H1 (cell line): ENCODE data around the gene RPL41. TPM values are rescaled to one million over a fixed set of nuclear protein-coding genes. Genes with fewer than 3 reads are reported as not detected.

Experiments
- BCL11A ChIP-seq, 2 experiments: IDR thresholded peaks; one replicate each; pipeline ENCODE4 v1.6.1; 2011; ENCODE audit warnings: low read depth in 2 of 2, low read length in 2 of 2, mild to moderate bottlenecking in 2 of 2
- CBX8 ChIP-seq: fragments of 300-800, 300-1000 bp; sonication (generic); IDR thresholded peaks from 2 replicates; pipeline ENCODE4 v1.7.1; 2016; ENCODE audit warnings: low read depth, low read length, borderline replicate concordance
- CHD2 ChIP-seq: IDR thresholded peaks from 2 replicates; pipeline ENCODE4 v1.6.1; 2012; ENCODE audit warnings: low read length, improper control_type of control experiment
- CTCF ChIP-seq, 3 experiments: IDR thresholded peaks; 1 replicate in 2 of 3; 2 replicates in 1 of 3; pipeline versions ENCODE4 v1.5.1 to v1.6.1; 2011; ENCODE audit warnings: low read length in 3 of 3, mild to moderate bottlenecking in 3 of 3, inconsistent platforms in 2 of 3, low read depth in 1 of 3, moderate library complexity in 1 of 3; ENCODE audit not compliant: insufficient read depth in 1 of 3; ENCODE audit errors: control extremely low read depth in 1 of 3
- FOSL1 ChIP-seq: IDR thresholded peaks from 2 replicates; pipeline ENCODE4 v1.6.1; 2011; ENCODE audit warnings: mild to moderate bottlenecking, low read depth, low read length, moderate library complexity; ENCODE audit not compliant: insufficient read depth
- HDAC6 ChIP-seq: IDR thresholded peaks from one replicate; pipeline ENCODE4 v1.7.1; 2012; ENCODE audit warnings: low read depth, mild to moderate bottlenecking, inconsistent platforms, low read length, moderate library complexity
- NRF1 ChIP-seq: IDR thresholded peaks from 2 replicates; pipeline ENCODE4 v1.6.1; 2011; ENCODE audit warnings: mild to moderate bottlenecking, low read depth, low read length, improper control_type of control experiment
- POLR2A ChIP-seq, 2 experiments: IDR thresholded peaks; 1 replicate in 1 of 2; 2 replicates in 1 of 2; pipeline ENCODE4 v1.6.1; 2011; ENCODE audit warnings: low read depth in 2 of 2, low read length in 2 of 2, mild to moderate bottlenecking in 2 of 2; ENCODE audit errors: control extremely low read depth in 1 of 2
- SIN3A ChIP-seq, 2 experiments: IDR thresholded peaks in 1 of 2; conservative IDR thresholded peaks in 1 of 2; 2 replicates each; pipeline ENCODE4 v1.6.1; 2011 to 2012; ENCODE audit warnings: low read length in 2 of 2, improper control_type of control experiment in 1 of 2, low read depth in 1 of 2, mild to moderate bottlenecking in 1 of 2
- SP1 ChIP-seq: IDR thresholded peaks from 2 replicates; pipeline ENCODE4 v1.6.1; 2011; ENCODE audit warnings: low read depth, low read length
- polyA plus RNA-seq, 7 experiments: library from polyadenylated mRNA; depleted of rRNA in 3 of 7; stranded (reverse) in 5 of 7; unstranded in 2 of 7; fragments of >200 nt in 5 of 7; fragments of 200-250 nt in 2 of 7; gene quantifications; 1 replicate in 5 of 7; 2 replicates in 1 of 7; 4 replicates in 1 of 7; pipeline versions ENCODE4 v1.2.1 to v1.2.3, GENCODE V29; 2011 to 2013; ENCODE audit warnings: missing spikeins in 2 of 7, mixed read lengths in 2 of 7
- total RNA-seq: library from RNA; stranded (reverse); fragmentation: NEBNext Ultra II Directional; extraction: Animal tissue kit (Norgen Biotek cat#: 25700); gene quantifications from 2 replicates; pipeline ENCODE4 v1.2.1, GENCODE V29; 2021

Gene RPL41
- total and polyA plus RNA-seq, 2 of the 8 experiments (the other 6 are each of a cell fraction or from before 2014, with no cell fraction given), result 4,440 to 16,488 TPM

GRCh38 chr12:56121204-56121870 is 4.9 kb downstream of the RPL41 start (continued):
- TF ChIP-seq BCL11A (IDR thresholded peaks at IDR 0.05; ENCODE audit: low read depth in 2 of 2, low read length in 2 of 2), result no peak
- TF ChIP-seq FOSL1, result no peak
- TF ChIP-seq NRF1, result no peak
- no peak for TF ChIP-seq SP1
- no peak for TF ChIP-seq CTCF (IDR thresholded peaks at IDR 0.05; ENCODE audit: control extremely low read depth in 1 of 3, insufficient read depth in 1 of 3, low read depth in 1 of 3, low read length in 3 of 3)
- TF ChIP-seq SIN3A (conservative IDR thresholded peaks at IDR 0.05 in 1 of 2, IDR thresholded peaks at IDR 0.05 in 1 of 2; ENCODE audit: low read depth in 1 of 2, low read length in 2 of 2), result no peak
- no peak for TF ChIP-seq HDAC6
- TF ChIP-seq POLR2A (IDR thresholded peaks at IDR 0.05; ENCODE audit: control extremely low read depth in 1 of 2, low read depth in 2 of 2, low read length in 2 of 2), result no peak
- no peak for TF ChIP-seq CBX8
- TF ChIP-seq CHD2, result no peak
